GM19035 (cell line): Measurements from ENCODE around the gene FZD1.

ENCODE experiments used
- ATAC-seq: cut with Tn5 transposase; IDR thresholded peaks from one replicate; pipeline ENCODE4 v1.9.1; 2021; ENCODE audit not compliant: unreplicated experiment

The FZD1 gene

DNA sequence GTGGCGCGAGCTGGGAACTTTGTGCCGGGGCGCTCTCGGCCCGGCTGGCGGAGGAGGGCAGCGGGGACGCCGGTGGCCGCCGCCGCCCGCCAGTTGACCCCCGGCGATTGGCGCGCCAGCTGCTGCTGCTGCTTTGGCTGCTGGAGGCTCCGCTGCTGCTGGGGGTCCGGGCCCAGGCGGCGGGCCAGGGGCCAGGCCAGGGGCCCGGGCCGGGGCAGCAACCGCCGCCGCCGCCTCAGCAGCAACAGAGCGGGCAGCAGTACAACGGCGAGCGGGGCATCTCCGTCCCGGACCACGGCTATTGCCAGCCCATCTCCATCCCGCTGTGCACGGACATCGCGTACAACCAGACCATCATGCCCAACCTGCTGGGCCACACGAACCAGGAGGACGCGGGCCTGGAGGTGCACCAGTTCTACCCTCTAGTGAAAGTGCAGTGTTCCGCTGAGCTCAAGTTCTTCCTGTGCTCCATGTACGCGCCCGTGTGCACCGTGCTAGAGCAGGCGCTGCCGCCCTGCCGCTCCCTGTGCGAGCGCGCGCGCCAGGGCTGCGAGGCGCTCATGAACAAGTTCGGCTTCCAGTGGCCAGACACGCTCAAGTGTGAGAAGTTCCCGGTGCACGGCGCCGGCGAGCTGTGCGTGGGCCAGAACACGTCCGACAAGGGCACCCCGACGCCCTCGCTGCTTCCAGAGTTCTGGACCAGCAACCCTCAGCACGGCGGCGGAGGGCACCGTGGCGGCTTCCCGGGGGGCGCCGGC, 870 bp downstream of the FZD1 start:
- ATAC-seq, result peak; percentile 29

DNA sequence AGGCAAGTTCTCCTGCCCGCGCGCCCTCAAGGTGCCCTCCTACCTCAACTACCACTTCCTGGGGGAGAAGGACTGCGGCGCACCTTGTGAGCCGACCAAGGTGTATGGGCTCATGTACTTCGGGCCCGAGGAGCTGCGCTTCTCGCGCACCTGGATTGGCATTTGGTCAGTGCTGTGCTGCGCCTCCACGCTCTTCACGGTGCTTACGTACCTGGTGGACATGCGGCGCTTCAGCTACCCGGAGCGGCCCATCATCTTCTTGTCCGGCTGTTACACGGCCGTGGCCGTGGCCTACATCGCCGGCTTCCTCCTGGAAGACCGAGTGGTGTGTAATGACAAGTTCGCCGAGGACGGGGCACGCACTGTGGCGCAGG, 1.4 kb downstream of the FZD1 start:
- ATAC-seq, result no peak

DNA sequence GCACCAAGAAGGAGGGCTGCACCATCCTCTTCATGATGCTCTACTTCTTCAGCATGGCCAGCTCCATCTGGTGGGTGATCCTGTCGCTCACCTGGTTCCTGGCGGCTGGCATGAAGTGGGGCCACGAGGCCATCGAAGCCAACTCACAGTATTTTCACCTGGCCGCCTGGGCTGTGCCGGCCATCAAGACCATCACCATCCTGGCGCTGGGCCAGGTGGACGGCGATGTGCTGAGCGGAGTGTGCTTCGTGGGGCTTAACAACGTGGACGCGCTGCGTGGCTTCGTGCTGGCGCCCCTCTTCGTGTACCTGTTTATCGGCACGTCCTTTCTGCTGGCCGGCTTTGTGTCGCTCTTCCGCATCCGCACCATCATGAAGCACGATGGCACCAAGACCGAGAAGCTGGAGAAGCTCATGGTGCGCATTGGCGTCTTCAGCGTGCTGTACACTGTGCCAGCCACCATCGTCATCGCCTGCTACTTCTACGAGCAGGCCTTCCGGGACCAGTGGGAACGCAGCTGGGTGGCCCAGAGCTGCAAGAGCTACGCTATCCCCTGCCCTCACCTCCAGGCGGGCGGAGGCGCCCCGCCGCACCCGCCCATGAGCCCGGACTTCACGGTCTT, 1.9 kb downstream of the FZD1 start:
- ATAC-seq, result no peak

DNA sequence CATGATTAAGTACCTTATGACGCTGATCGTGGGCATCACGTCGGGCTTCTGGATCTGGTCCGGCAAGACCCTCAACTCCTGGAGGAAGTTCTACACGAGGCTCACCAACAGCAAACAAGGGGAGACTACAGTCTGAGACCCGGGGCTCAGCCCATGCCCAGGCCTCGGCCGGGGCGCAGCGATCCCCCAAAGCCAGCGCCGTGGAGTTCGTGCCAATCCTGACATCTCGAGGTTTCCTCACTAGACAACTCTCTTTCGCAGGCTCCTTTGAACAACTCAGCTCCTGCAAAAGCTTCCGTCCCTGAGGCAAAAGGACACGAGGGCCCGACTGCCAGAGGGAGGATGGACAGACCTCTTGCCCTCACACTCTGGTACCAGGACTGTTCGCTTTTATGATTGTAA, 2.5 kb downstream of the FZD1 start:
- ATAC-seq, result no peak

DNA sequence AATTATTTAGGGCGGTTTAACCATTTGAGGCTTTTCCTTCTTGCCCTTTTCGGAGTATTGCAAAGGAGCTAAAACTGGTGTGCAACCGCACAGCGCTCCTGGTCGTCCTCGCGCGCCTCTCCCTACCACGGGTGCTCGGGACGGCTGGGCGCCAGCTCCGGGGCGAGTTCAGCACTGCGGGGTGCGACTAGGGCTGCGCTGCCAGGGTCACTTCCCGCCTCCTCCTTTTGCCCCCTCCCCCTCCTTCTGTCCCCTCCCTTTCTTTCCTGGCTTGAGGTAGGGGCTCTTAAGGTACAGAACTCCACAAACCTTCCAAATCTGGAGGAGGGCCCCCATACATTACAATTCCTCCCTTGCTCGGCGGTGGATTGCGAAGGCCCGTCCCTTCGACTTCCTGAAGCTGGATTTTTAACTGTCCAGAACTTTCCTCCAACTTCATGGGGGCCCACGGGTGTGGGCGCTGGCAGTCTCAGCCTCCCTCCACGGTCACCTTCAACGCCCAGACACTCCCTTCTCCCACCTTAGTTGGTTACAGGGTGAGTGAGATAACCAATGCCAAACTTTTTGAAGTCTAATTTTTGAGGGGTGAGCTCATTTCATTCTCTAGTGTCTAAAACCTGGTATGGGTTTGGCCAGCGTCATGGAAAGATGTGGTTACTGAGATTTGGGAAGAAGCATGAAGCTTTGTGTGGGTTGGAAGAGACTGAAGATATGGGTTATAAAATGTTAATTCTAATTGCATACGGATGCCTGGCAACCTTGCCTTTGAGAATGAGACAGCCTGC, 3.1 kb downstream of the FZD1 start:
- no peak for ATAC-seq

DNA sequence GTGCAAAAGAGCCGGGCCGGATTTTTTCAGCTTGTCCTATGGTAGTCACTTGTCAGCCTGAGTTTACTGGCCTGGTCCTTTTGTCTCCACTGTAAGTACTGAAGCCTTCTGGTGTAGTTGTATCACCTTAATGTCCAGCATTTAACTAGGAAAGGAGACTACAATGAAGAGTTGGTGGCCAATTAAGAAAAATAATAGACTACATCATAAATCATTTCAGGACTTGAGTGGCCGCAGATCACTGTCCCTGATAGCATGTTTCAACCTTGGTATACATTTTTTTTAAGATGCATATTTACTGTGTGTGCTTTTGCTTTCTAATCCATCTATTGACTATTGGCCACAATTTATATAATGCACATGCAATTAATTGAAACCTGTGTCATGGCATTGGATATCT, 6.1 kb downstream of the FZD1 start:
- no peak for ATAC-seq

DNA sequence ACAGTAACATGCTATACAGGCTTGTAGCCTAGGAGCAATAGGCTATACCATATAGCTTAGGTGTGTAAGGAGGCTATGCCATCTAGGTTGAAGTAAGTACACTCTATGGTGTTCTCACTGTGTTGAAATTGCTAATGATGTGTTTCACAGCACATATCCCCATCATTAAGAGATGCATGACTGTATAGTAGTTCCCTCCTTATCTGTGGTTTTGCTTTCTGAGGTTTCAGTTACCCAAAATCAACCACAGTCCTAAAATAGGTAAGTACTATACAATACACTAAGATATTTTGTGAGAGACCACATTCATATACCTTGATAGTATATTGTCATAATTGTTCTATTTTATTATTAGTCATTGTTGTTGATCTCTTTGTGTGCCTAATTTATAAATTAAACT, 12.7 kb downstream of the FZD1 start:
- ATAC-seq, result peak; percentile 80

DNA sequence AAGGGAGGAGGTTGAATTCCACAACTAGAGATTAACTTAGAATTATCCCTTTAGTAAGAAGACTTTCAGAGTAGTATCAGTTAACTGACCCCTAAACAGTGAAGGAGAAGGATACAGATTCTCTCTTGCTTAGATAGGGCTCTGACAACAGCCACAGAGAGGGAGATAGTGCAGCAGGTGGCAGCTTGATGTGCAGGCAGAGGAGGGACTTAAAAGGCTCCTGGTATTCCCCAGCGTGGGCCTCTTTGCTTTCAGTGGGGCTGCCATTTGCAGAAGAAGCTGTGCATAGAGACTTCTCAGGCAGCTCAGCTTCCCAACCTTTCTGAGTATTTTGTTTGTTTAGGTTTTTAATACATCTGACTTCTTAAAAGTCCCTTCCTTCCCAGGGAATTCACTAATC, 16.0 kb downstream of the FZD1 start:
- no peak for ATAC-seq

DNA sequence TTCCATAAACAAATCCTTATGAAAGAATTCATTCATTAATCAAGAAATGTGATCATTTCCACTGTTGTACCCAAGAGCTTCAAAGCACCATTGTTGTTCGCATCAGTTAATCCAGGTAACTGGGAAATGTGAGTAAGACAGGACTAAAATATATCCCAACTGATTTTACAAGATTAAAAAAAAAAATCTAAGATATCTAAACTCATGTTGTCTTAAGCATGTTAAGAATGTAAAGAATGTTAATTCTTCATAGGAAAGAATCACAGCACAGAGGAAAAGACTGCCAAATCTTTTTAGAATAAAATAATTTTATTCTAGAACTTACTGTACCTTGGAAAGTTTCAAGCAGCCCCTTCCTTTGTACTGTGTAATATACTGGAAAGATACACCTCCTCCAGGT, 16.4 kb downstream of the FZD1 start:
- ATAC-seq, result no peak

DNA sequence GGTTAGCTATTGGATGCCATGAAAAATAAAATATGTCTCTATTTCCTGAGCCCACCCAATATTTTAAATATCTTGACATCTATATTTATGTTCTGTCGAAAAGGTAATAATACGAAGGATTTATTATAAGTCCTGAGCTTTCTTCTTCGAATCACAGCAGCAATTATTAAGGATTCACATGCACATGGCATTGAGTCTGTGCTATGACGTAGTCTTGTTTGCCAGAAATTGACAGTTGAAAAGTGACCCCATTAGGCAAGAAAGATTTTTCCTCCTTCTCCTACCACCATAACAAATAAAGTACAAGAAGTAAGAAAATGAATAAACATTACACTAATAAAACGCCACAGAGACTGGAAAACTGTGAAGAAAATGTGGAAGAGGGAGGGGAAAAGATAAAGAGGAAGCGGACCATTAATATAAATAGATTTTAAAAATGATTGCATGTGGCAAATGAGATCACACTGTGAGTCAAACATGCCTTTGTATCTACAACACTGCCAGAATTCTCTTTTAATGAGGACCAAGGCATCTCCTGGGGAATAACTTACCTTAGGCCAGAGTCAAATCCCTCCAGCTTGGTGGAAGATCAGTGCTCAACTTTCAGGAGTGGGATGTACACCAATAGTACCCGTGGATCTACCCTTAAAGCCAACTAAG, 21.6 kb downstream of the FZD1 start:
- no peak for ATAC-seq

DNA sequence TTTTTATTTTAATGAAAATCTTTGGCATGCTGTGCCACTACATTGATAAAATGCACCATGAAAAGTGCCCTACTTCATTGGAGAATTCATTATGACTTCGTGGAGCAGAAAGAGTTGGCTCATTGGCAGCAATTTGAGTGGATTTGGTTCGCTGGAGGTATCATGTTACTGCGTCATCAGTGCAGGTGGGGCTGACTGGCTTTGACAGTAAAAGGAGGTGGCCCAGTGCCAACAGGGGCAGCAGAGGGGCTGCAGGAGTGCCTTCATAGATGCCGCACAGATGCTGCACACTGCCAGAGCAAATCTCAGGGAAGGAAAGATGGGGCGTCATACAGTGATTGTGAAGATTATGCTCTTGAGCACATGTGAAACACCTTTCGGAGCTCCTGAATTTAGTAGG, 22.2 kb downstream of the FZD1 start:
- ATAC-seq, result no peak

DNA sequence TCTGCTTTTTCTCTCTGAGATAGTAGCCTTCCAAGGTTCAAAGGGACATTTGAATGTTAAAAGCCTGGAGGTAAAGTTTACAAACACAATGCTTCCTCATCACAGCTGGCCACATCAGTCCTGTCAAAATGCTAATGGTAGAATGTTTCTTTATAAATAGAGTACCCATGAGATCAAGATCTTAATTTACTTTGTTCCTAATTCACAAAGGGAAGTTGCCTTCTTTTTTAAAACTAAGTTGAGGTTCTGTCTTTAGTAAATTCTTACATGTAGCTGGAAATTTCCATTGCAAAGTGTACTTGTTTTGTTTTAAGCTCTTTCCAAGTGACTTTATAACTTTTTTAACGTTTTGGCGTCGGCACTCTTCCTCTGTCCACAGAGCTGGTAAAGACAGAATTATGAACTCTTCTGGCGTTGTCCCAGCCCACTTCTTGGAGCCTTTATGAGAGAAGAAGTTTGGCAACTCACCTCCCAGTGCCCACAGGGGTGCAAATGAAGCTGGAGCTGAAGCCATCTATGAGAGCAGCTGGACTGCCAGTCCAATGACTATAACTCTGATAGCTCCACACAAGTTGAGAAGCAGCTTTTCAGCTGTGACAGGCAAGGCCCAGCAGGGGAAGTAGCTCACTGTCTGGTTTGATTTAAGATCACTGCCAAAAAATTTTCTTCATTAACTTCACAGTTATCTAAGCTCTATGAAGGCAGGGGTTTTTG, 23.3 kb downstream of the FZD1 start:
- ATAC-seq, result no peak

DNA sequence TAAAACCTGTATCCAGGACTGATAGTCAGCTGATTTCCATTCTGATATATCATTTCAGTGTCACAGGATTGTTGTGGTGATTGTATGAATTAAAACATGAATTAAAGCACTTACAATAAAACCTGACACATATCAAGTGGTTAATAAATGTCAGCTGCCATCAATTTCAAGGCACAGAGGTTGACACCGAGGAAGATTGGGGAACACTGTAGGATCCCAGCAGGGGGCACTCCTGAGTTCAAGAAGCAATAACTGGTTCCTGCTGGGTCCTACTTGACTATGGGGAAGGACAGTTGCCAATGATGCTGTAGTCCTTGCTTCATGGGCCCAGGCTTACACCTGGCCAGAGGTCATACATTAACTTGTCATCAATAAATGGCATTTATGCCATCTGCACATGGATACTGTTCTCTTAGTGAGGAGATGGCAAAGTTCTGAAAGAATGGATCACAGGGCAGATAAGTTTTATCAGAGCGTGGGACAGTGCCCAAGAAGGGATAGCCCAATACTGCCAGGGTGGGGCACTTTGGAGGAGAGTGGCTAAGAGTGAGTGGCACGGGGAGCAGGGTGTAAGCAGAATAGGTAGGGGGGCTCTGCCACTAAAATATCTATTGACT, 24.1 kb downstream of the FZD1 start:
- no peak for ATAC-seq

DNA sequence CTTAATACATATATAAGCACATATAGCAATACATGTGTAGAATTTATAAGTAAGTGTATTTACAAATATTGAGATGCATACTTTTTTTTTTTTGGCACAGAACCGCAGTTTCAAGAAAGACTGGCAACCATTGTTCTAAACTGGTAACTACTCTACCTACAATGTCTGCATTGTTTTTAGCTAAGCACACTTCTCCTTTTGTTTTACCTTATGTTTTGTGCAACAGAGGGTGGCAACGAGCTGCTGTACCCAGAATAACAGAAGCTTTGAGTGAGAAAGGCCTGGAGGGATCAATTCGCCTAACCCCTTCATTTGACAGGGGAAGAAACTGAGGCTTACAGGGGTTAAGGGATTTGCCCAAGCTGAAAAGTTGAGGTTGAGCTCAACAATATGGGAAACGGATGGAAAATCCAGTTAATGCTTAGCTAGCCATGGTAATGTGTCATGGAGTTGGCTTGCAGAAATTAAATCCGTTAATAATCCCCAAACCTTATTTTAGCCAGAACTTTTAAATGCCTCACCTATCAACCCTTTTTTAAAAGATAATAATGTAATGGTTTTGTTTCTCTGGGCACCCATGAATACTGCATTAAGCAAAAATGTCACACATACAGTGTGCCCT, 25.5 kb downstream of the FZD1 start:
- ATAC-seq, result no peak

DNA sequence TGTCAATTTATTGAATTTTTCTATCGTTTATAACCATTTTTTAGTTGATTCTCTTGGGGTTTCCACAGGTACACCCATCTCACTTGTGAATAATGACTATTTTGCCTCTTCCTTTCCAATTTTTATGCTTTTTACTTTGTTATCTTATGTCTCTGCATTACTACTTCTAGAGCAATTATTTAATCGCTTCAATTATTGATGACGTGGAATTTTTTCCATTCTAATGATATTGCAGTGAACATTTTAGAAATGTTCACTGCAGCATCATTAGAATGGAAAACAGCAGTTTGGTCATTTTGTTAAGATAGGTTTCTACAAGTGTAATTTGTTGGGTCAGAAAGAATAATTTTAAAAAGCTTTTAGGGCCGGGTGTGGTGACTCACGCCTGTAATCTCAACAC, 27.1 kb downstream of the FZD1 start:
- ATAC-seq, result no peak

DNA sequence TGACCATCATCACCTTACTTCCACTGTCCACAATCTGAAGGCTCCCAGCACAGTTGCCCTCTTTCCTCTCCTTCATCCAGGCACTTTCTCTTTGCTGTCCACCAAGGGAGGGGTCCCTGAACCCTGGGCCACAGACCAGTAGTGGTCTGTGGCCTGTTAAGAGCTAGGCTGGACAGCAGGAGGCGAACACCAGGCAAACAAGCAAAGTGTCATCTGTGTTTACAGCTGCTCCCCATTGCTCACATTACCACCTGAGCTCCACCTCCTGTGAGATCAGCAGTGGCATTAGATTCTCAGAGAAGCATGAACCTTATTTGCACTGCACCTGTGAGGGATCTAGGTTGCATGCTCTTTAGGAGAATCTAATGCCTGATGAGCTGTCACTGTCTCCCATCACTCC, 27.7 kb downstream of the FZD1 start:
- ATAC-seq, result no peak

DNA sequence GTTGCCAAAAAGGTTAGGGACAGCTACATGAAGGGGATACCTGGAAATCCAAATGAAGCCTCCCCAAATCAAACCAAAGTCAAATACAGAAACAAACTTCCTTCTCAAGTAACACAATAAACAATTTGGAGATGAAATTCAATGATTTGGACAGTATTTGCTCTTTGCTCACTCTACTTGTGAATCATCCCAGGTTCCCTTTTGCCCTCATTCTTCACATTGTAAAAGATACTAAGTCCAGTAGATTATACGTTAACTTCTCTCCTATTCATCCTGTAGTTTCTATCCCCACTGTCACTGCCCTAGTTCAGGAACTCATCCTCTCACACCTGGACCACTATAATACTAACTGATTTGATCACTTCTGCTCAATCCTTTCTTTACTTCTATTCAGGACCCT, 28.3 kb downstream of the FZD1 start:
- no peak for ATAC-seq

DNA sequence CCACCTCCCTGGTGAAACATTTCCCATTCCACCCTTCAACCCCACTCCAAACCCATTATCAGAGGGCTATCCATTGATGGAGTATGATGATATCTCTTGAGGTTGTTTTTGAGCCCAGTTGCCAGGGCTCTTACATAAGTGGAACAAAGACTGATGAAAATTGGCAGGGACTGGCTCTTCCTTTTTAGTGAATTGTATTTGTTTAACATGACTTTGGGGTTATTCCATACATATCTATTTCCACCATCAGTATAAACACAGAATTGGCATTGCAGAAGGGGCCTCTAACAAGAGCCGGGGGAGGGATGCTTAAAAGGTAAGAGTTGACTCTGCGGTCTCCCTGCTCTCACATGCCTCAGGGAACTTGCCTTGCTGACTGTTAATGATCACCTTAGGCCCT, 28.9 kb downstream of the FZD1 start:
- ATAC-seq, result no peak

DNA sequence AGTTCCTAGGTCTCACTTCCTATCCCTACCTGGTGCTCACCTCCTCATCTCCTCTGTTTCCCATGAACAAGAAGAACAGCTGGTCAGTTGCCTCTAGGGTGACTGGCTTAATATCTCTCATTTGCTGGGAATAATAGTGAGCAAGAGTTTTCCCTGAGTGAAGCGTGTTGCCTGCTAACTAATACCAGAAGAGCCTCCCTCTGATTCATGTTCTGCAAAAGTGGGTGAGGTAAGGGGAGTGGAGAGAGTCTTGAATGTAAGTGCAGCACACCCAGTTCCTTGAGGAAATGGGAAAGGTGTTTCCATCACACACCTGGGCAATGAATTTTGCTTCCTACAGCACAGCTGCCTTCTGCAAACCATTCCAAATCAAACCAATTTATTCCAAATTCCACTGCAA, 29.6 kb downstream of the FZD1 start:
- ATAC-seq, result no peak

DNA sequence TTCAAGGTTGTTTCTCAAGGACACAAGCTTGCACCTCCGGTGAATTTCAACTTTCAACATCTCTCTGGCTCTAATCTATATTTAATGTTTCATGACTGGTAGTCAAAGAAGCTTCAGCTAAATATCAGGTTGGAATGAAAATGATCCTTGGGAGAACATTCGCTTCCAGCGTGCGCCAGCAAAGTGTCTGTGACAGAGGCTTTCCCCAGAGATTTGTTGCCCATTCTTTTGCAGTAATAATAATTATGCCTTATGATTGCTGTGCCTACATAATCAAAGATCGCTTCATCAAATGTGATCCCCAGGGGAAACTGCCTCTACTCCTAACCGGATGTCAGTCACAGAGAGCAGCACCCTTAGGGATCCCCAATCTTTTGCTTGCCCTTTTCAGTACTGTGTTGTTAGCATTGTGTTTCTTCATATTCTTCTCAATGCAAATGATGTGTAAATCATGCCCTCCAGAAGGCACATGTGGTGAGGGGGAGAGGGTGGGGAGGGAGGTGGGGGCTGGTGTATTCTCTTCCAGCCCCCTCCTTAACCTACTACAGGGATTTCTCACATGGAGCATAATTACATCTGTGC, 30.5 kb downstream of the FZD1 start:
- no peak for ATAC-seq
